SK-N-SH (cell line): ENCODE data around the gene TMEM205. TPM values are rescaled to one million over a fixed set of nuclear protein-coding genes. Genes with fewer than 3 reads are reported as not detected.
"Not testable (repeated sequence)": the region's sequence is repeated elsewhere in the genome, so short reads cannot be mapped to it uniquely, and the experiment has no call there.

ENCODE experiments used
- CTCF ChIA-PET: fragments of 300-600, 350-600 bp; formaldehyde crosslinking; extraction: SDS; loops from one replicate; lab custom pipeline; 2021; lab: Yijun Ruan, JAX
- POLR2A ChIA-PET: fragments of 350-600 bp; sonication (Branson Sonifier 250); formaldehyde crosslinking; extraction: SDS; loops from one replicate; lab custom pipeline; 2020; ENCODE audit warnings: antibody characterized with exemption, inconsistent platforms; lab: Yijun Ruan, JAX
- DNase-seq: peaks from one replicate; pipeline ENCODE4 v3.0.0; 2012
- H2AFZ ChIP-seq: fragments of 200-600 bp; sonication (generic); 2 replicates; pipeline ENCODE4 v1.8.1; 2016; ENCODE audit warnings: antibody characterized with exemption, mild to moderate bottlenecking, low read depth
- H3F3A ChIP-seq: fragments of 200-600 bp; sonication (generic); replicated peaks from 2 replicates; pipeline ENCODE3; 2016; ENCODE audit warnings: antibody characterized with exemption, mild to moderate bottlenecking; ENCODE audit not compliant: insufficient read depth
- H3K27ac ChIP-seq, 2 experiments: fragments of 200-500 bp in 1 of 2; fragments of 200-600 bp in 1 of 2; sonication (Bioruptor generic) in 1 of 2; sonication (generic), shearing (Covaris generic) in 1 of 2; 2 replicates each; pipeline versions ENCODE4 v1.5.1 to v1.6.1; 2014 to 2016; ENCODE audit warnings: low read depth in 2 of 2, inconsistent platforms in 1 of 2, low read length in 1 of 2, mild to moderate bottlenecking in 1 of 2, mixed read lengths in 1 of 2
- H3K27me3 ChIP-seq: fragments of 200-600 bp; sonication (generic), shearing (Covaris generic); 2 replicates; pipeline ENCODE4 v1.6.1; 2016; ENCODE audit warnings: mixed run types; ENCODE audit not compliant: insufficient read depth
- H3K36me3 ChIP-seq, 2 experiments: fragments of 200-500 bp in 1 of 2; fragments of 200-600 bp in 1 of 2; sonication (Bioruptor generic) in 1 of 2; sonication (generic) in 1 of 2; replicated peaks in 1 of 2; 2 replicates each; pipeline versions ENCODE3 to v1.5.1; 2014 to 2016; ENCODE audit warnings: low read length in 1 of 2, mild to moderate bottlenecking in 1 of 2; ENCODE audit not compliant: insufficient read depth in 2 of 2, control insufficient read depth in 1 of 2
- H3K4me1 ChIP-seq, 2 experiments: fragments of 200-500 bp in 1 of 2; fragments of 200-600 bp in 1 of 2; sonication (Bioruptor generic) in 1 of 2; sonication (generic), shearing (Covaris generic) in 1 of 2; 2 replicates each; pipeline versions ENCODE4 v1.5.1 to v1.6.1; 2014 to 2016; ENCODE audit warnings: low read depth in 1 of 2, low read length in 1 of 2, mixed run types in 1 of 2; ENCODE audit not compliant: insufficient read depth in 2 of 2, control insufficient read depth in 1 of 2
- H3K4me2 ChIP-seq: fragments of 200-600 bp; sonication (generic), shearing (Covaris generic); 2 replicates; pipeline ENCODE4 v1.6.1; 2017; ENCODE audit warnings: mixed run types
- H3K4me3 ChIP-seq, 2 experiments: fragments of 200-500 bp in 1 of 2; fragments of 200-600 bp in 1 of 2; sonication (Bioruptor generic) in 1 of 2; sonication (generic), shearing (Covaris generic) in 1 of 2; 2 replicates each; pipeline versions ENCODE4 v1.5.1 to v1.8.1; 2014 to 2016; ENCODE audit warnings: low read depth in 2 of 2, inconsistent platforms in 1 of 2, low read length in 1 of 2, mild to moderate bottlenecking in 1 of 2, mixed read lengths in 1 of 2, moderate library complexity in 1 of 2
- H3K79me2 ChIP-seq: fragments of 200-600 bp; sonication (generic); 2 replicates; pipeline ENCODE4 v1.8.1; 2017; ENCODE audit warnings: mild to moderate bottlenecking; ENCODE audit not compliant: insufficient read depth
- H3K9ac ChIP-seq: fragments of 200-600 bp; sonication (generic); 2 replicates; pipeline ENCODE4 v1.6.1; 2017; ENCODE audit warnings: mixed run types
- H3K9me2 ChIP-seq: fragments of 200-600 bp; sonication (generic); 2 replicates; pipeline ENCODE4 v1.6.1; 2017; ENCODE audit warnings: mixed run types
- H3K9me3 ChIP-seq: fragments of 200-600 bp; sonication (generic); 2 replicates; pipeline ENCODE4 v1.6.1; 2017; ENCODE audit warnings: mixed run types, mild to moderate bottlenecking, moderate library complexity
- H4K20me1 ChIP-seq: fragments of 200-600 bp; sonication (generic); 2 replicates; pipeline ENCODE4 v1.6.1; 2017; ENCODE audit warnings: mild to moderate bottlenecking, mixed run types; ENCODE audit not compliant: insufficient read depth
- ELF1 ChIP-seq: IDR thresholded peaks from 2 replicates; pipeline ENCODE4 v1.4.0; 2012
- FOXJ3 ChIP-seq: sonication (generic); formaldehyde crosslinking; IDR thresholded peaks from 2 replicates; pipeline ENCODE4 v1.5.1; 2020; ENCODE audit warnings: mild to moderate bottlenecking, missing genetic modification reagents
- FOXM1 ChIP-seq: IDR thresholded peaks from 2 replicates; pipeline ENCODE4 v1.4.0; 2012; ENCODE audit warnings: low read depth, mild to moderate bottlenecking
- JUND ChIP-seq: IDR thresholded peaks from 2 replicates; pipeline ENCODE4 v1.4.0; 2012
- POLR2AphosphoS5 ChIP-seq: IDR thresholded peaks from 2 replicates; pipeline ENCODE4 v1.6.1; 2012; ENCODE audit warnings: low read depth, low read length
- RAD21 ChIP-seq: IDR thresholded peaks from 2 replicates; pipeline ENCODE4 v1.6.1; 2012; ENCODE audit warnings: mild to moderate bottlenecking, low read length
- RFX5 ChIP-seq: IDR thresholded peaks from 2 replicates; pipeline ENCODE4 v1.6.1; 2012; ENCODE audit warnings: mild to moderate bottlenecking, improper control_type of control experiment, low read length
- SIN3A ChIP-seq: IDR thresholded peaks from 2 replicates; pipeline ENCODE4 v1.6.1; 2012; ENCODE audit warnings: low read depth, mild to moderate bottlenecking, low read length, moderate library complexity, borderline replicate concordance
- TCF12 ChIP-seq: IDR thresholded peaks from 2 replicates; pipeline ENCODE4 v1.4.0; 2012
- WGBS: methylation state at CpG from one replicate; pipeline ENCODE4 v1.1.6; 2017; ENCODE audit warnings: low lambda C conversion rate; 5-methylcytosine and 5-hydroxymethylcytosine counted together
- polyA plus RNA-seq, 3 experiments: library from polyadenylated mRNA; depleted of rRNA; stranded (reverse); fragments of >200 nt; gene quantifications; 2 replicates each; pipeline ENCODE4 v1.2.3, GENCODE V29; 2012
- TF ChIP-seq, protein P1 (sequence below): fragments of 150-350 bp; IDR thresholded peaks from 2 replicates; pipeline ENCODE4 v1.6.1; 2016; ENCODE audit warnings: mild to moderate bottlenecking, low read depth, low read length
- TF ChIP-seq, protein P2 (sequence below): IDR thresholded peaks from 2 replicates; pipeline ENCODE4 v1.6.1; 2012; ENCODE audit warnings: mild to moderate bottlenecking, low read depth, low read length, moderate library complexity
- TF ChIP-seq, protein P3 (sequence below): IDR thresholded peaks from 2 replicates; pipeline ENCODE4 v1.4.0; 2012; ENCODE audit warnings: low read depth, borderline replicate concordance
- TF ChIP-seq, protein P4 (sequence below): IDR thresholded peaks from 2 replicates; pipeline ENCODE4; 2012

TMEM205 gene
- polyA plus RNA-seq, 1 of the 3 experiments (the other 2 are of a cell fraction) = 219 TPM

DNA sequence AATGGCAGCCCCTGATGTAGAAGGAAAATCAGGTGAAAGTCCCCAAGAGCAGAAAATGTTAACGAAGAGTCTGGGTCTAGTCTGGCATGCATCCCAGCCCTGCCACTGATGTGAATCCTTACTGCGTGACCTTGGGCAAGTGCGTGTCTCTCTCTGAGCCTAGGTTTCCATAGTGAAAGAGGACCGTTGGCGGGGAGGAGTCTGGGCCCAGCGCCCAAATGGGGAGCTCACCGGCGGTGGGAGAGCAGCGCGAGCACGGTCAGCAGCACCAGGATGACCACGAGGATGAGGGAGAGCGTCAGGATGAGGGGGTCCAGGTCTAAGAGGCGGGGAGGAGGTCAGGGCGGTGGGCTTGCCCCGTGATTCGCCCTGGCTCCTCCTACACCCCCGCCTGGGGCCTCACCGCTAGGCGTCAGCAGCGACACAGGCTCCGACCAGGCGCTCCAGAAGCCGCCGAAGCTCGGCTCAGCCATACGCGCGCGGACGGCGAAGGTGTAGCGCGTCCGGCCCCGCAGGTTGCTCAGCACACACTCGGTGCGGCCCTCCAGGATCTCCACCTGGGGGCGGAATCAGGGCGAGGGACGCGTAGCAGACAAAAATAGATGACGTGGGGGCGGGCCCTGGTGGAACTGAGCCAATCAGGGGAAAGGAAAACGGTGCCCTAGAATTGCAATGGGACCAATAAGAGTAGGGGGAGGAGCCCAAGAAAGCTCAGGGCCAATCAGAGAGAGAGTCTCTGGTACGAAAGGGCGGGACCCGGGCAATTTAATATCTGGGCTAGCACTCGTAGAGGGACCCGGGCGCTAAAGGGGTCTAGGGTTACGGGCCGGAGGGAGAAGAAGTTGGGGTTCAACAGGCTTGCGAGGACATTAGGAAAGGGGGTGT lies 34.8 kb upstream of the TMEM205 start (continued):
- peak; percentile 68; the same call in 1 of the 2 replicates for TF ChIP-seq POLR2AphosphoS5
- TF ChIP-seq RAD21 = peak; percentile 42
- no peak for TF ChIP-seq FOXM1
- TF ChIP-seq SIN3A = peak; percentile 70
- no peak for TF ChIP-seq TCF12
- TF ChIP-seq, protein P1, sequence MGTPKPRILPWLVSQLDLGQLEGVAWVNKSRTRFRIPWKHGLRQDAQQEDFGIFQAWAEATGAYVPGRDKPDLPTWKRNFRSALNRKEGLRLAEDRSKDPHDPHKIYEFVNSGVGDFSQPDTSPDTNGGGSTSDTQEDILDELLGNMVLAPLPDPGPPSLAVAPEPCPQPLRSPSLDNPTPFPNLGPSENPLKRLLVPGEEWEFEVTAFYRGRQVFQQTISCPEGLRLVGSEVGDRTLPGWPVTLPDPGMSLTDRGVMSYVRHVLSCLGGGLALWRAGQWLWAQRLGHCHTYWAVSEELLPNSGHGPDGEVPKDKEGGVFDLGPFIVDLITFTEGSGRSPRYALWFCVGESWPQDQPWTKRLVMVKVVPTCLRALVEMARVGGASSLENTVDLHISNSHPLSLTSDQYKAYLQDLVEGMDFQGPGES = peak; percentile 64
- TF ChIP-seq, protein P2, sequence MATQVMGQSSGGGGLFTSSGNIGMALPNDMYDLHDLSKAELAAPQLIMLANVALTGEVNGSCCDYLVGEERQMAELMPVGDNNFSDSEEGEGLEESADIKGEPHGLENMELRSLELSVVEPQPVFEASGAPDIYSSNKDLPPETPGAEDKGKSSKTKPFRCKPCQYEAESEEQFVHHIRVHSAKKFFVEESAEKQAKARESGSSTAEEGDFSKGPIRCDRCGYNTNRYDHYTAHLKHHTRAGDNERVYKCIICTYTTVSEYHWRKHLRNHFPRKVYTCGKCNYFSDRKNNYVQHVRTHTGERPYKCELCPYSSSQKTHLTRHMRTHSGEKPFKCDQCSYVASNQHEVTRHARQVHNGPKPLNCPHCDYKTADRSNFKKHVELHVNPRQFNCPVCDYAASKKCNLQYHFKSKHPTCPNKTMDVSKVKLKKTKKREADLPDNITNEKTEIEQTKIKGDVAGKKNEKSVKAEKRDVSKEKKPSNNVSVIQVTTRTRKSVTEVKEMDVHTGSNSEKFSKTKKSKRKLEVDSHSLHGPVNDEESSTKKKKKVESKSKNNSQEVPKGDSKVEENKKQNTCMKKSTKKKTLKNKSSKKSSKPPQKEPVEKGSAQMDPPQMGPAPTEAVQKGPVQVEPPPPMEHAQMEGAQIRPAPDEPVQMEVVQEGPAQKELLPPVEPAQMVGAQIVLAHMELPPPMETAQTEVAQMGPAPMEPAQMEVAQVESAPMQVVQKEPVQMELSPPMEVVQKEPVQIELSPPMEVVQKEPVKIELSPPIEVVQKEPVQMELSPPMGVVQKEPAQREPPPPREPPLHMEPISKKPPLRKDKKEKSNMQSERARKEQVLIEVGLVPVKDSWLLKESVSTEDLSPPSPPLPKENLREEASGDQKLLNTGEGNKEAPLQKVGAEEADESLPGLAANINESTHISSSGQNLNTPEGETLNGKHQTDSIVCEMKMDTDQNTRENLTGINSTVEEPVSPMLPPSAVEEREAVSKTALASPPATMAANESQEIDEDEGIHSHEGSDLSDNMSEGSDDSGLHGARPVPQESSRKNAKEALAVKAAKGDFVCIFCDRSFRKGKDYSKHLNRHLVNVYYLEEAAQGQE = no peak

DNA sequence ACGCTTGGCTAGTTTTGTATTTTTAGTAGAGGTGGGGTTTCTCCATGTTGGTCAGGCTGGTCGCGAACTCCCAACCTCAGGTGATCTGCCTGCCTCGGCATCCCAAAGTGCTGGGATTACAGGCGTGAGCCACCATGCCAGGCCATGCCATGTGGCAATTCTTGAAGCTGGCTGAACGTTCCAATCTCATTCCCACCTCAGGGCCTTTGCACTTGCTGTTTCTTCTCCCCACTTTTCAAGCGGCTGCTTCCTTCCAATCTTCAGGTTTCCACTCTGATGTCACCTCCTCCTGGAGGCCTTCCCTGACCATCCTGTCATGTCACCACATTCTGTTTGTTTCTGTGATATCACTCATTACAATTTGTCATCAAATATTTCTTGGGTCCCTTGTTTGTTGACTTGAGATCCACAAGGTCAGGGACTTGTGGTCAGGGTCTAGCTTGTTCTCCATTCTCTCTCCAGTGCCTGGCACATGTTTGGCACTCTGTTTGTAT lies 33.8 kb upstream of the TMEM205 start:
- CTCF ChIA-PET = interaction anchor here (0.9 to 6.4 kb wide), 15 partner anchors 14 to 151 kb away, joined by 3 to 85 read pairs (median 18); partner anchors contain the start of genes ELAVL3, ODAD3, PRKCSH and RGL3
- Histone ChIP-seq H3K9me2 (no peaks in the 10 kb centered on the region), H2AFZ (no peak overlapping the region), H3K27me3 (no peaks in the 10 kb centered on the region), H3K79me2 (peaks cover 23% of the 10 kb centered on the region), H3F3A (peaks cover 35% of the 10 kb centered on the region), H3K9me3 (no peaks in the 10 kb centered on the region), H3K4me1 (peaks cover 16 to 24% of the 10 kb centered on the region in 2 experiments; a peak in 3 of 4 replicates), H4K20me1 (no peaks in the 10 kb centered on the region), H3K4me3 (peak overlapping the region in 1 of 2 experiments; percentile 70; a peak in 2 of 4 replicates), H3K9ac (no peak overlapping the region), H3K36me3 (no peaks in the 10 kb centered on the region), H3K4me2 (peak overlapping the region; percentile 79), H3K27ac (no peak overlapping the region; a peak in 1 of 4 replicates)
- POLR2A ChIA-PET = interaction anchor here (0.8 kb wide), 1 partner anchor 39 kb away, joined by 3 read pairs; no protein-coding TSS in a partner anchor
- 97% methylated on average over 7 of the region's 7 CpGs for WGBS
- TF ChIP-seq, protein P3, sequence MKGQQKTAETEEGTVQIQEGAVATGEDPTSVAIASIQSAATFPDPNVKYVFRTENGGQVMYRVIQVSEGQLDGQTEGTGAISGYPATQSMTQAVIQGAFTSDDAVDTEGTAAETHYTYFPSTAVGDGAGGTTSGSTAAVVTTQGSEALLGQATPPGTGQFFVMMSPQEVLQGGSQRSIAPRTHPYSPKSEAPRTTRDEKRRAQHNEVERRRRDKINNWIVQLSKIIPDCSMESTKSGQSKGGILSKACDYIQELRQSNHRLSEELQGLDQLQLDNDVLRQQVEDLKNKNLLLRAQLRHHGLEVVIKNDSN = no peak
- TF ChIP-seq FOXM1 (no peak), ELF1 (no peak), RFX5 (no peak), JUND (no peak), FOXJ3 (CRISPR knock-in tag) (no peak)
- TF ChIP-seq, protein P4, sequence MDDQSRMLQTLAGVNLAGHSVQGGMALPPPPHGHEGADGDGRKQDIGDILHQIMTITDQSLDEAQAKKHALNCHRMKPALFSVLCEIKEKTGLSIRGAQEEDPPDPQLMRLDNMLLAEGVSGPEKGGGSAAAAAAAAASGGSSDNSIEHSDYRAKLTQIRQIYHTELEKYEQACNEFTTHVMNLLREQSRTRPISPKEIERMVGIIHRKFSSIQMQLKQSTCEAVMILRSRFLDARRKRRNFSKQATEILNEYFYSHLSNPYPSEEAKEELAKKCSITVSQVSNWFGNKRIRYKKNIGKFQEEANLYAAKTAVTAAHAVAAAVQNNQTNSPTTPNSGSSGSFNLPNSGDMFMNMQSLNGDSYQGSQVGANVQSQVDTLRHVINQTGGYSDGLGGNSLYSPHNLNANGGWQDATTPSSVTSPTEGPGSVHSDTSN = no peak
- DNase-seq = no peak

DNA sequence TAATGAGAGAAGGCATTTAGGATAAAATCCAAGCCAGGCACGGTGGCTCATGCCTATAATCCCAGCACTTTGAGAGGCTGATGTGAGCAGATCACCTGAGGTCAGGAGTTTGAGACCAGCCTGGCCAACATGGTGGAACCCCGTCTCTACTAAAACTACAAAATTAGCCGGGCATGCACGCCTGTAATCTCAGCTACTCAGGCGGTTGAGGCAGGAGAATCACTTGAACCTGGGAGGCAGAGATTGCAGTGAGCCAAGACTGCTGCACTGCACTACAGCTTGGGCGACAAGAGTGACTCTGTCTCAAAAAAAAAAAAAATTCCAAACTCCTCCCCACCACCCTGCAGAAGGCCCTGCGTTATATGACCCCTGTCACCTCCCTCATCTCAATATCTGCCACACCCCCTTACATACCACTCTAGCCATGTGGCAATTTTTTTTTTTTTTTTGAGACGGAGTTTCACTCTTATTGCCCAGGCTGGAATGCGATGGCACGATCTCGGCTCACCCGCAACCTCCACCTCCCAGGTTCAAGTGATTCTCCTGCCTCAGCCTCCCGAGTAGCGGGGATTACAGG lies 33.3 kb upstream of the TMEM205 start:
- 87% methylated on average over 12 of the region's 14 CpGs for WGBS

More for the DNA sequence above, 33.3 kb upstream of the TMEM205 start:
- POLR2A ChIA-PET = interaction anchor here (0.7 kb wide), 1 partner anchor 33 kb away, joined by 4 read pairs; the partner anchor contains the start of gene TMEM205
- Histone ChIP-seq H3F3A (peaks cover 33% of the 10 kb centered on the region), H3K4me1 (peaks cover 16 to 24% of the 10 kb centered on the region in 2 experiments; a peak in 3 of 4 replicates), H3K79me2 (peaks cover 23% of the 10 kb centered on the region), H3K27ac (peak overlapping the region in 1 of 2 experiments; percentile 88; a peak in 2 of 4 replicates)
- not testable (repeated sequence) for H2AFZ ChIP-seq, H3K27me3 ChIP-seq, H3K9me2 ChIP-seq, H4K20me1 ChIP-seq, DNase-seq, H3K4me3 ChIP-seq, H3K9ac ChIP-seq, H3K9me3 ChIP-seq, H3K36me3 ChIP-seq, H3K4me2 ChIP-seq
- CTCF ChIA-PET = interaction anchor here (2.3 to 6.4 kb wide), 7 partner anchors 37 to 106 kb away, joined by 7 to 85 read pairs (median 51); partner anchors contain the start of genes ELAVL3, ODAD3, PRKCSH and RGL3
